Suprapubic skin (tissue), 3 donors: ENCODE data around the gene C1QTNF8.

Experiments used
- CTCF ChIP-seq, 2 donors: fragments of 200-600 bp in 1 of 2; fragments of 450-650 bp in 1 of 2; sonication (generic) in 1 of 2; IDR thresholded peaks; one replicate each; pipeline ENCODE4 v1.5.1; 2016 to 2019; ENCODE audit warnings: antibody characterized with exemption in 2 of 2, mild to moderate bottlenecking in 1 of 2, moderate library complexity in 1 of 2
- EP300 ChIP-seq: sonication (generic); formaldehyde crosslinking; IDR thresholded peaks from one replicate; pipeline ENCODE4 v1.6.1; 2017; ENCODE audit warnings: antibody characterized with exemption
- POLR2A ChIP-seq, 2 donors: fragments of 450-650 bp; IDR thresholded peaks; one replicate each; pipeline ENCODE4 v1.6.1; 2017; ENCODE audit warnings: antibody characterized with exemption in 2 of 2, mild to moderate bottlenecking in 2 of 2, moderate library complexity in 2 of 2

- TF ChIP-seq CTCF (IDR thresholded peaks at IDR 0.05) (no peak), POLR2A (IDR thresholded peaks at IDR 0.05) (no peak), EP300 (no peak)
Observed at GRCh38 chr16:1042866-1043265, 53.2 kb downstream of the C1QTNF8 start.
